Activated CD8-positive, alpha-beta T cell treated with anti-CD3 and anti-CD28 coated beads, Interleukin-2, amount 10 ng/mL, durations not matched to agents 7 days and 5 days (primary cell): ENCODE results near the gene ABCC5. TPM values are rescaled to one million over a fixed set of nuclear protein-coding genes. Genes with fewer than 3 reads are reported as not detected.
"Not testable (repeated sequence)": the region's sequence is repeated elsewhere in the genome, so short reads cannot be mapped to it uniquely, and the experiment has no call there.

Experiments used
- ATAC-seq: fragments of 150-1000 bp; cut with Tn5 transposase; one replicate; pipeline ENCODE4 v1.10.0; 2021; ENCODE audit warnings: moderate library complexity
- CTCF ChIA-PET: fragments of 350-600 bp; sonication (Branson Sonifier 250); formaldehyde crosslinking; loops from one replicate; lab custom pipeline; 2021; ENCODE audit warnings: antibody characterized with exemption; lab: Charles Lee
- POLR2A ChIA-PET: fragments of 350-600 bp; sonication (Branson Sonifier 250); formaldehyde crosslinking; loops from one replicate; lab custom pipeline; 2021; ENCODE audit warnings: antibody characterized with exemption; lab: Charles Lee
- DNase-seq: peaks from one replicate; pipeline ENCODE4 v3.0.0-alpha.2; 2020
- H3K27ac Mint-ChIP-seq: one replicate; pipeline ENCODE4 v1.8.0; 2021; ENCODE audit warnings: mild to moderate bottlenecking, mixed read lengths
- H3K27me3 Mint-ChIP-seq: one replicate; pipeline ENCODE4 v1.8.0; 2021; ENCODE audit warnings: low read depth, mixed read lengths
- H3K36me3 Mint-ChIP-seq: one replicate; pipeline ENCODE4 v1.8.0; 2021; ENCODE audit warnings: low read depth, mixed read lengths
- H3K4me1 Mint-ChIP-seq: one replicate; pipeline ENCODE4 v1.8.0; 2021; ENCODE audit warnings: low read depth, mixed read lengths
- H3K4me3 Mint-ChIP-seq: one replicate; pipeline ENCODE4 v1.8.0; 2021; ENCODE audit warnings: mild to moderate bottlenecking, mixed read lengths
- H3K9me3 Mint-ChIP-seq: one replicate; pipeline ENCODE4 v1.8.0; 2022; ENCODE audit warnings: mixed read lengths; ENCODE audit not compliant: insufficient read depth
- microRNA-seq: library from miRNA; unstranded; fragments of <30 nt; microRNA quantifications from one replicate; pipeline ENCODE4 v1.2.0, GENCODE V29; 2022
- total RNA-seq, 2 experiments: library from RNA; stranded (reverse); gene quantifications; one replicate each; pipeline ENCODE4 v1.2.3, GENCODE V29; 2021

Gene ABCC5
- total RNA-seq, 2 experiments from 2014 or later = 16.7 to 19.6 TPM

DNA sequence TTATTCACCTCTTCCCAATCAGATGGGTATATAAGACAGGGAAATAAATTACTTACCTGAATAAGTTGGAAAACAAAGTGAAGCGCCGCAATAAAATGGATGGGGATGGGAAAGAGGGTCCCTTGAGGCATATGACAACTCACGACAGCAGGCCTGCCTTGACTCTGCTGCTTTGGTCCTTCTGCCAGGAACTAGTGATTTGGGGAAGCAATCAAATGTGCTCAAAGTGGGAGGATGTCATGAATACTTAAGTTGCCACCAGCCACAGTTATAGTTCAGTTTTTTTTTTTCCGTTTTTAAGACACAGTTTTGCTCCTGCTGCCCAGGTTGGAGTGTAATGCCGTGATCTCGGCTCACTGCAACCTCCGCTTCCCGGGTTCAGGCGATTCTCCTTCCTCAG lies 137.6 kb downstream of the ABCC5 start:
- ATAC-seq = no peak
- Mint-ChIP-seq H3K4me1 (peaks cover 27% of the 10 kb centered on the region), H3K27ac (no peak overlapping the region), H3K27me3 (no peaks in the 10 kb centered on the region), H3K4me3 (no peak overlapping the region), H3K9me3 (no peaks in the 10 kb centered on the region), H3K36me3 (peaks cover 20% of the 10 kb centered on the region)
- ChIA-PET CTCF (no interaction called here), POLR2A (no interaction called here)
- no peak for DNase-seq

DNA sequence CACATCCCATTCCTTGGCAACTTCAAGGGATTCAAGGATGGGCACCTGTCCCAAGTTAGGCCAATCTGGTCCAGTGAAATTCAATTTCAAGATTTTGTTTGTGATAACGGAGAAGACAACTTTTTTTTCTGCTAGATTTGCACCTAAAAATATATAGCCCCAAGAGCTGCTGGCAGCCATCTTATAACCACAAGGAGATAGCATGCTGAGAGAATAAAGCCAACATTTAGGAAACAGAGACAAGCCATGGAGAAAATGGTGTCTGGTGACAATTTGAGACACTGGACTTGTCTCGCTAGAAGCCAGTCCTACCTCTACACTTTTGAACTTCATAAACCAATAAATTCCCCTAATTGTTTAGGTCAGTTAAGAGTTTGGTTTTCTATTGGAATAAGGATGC lies 138.4 kb downstream of the ABCC5 start:
- ChIA-PET POLR2A (no interaction called here), CTCF (no interaction called here)
- Mint-ChIP-seq H3K27ac (no peak overlapping the region), H3K4me1 (peaks cover 23% of the 10 kb centered on the region), H3K36me3 (peaks cover 20% of the 10 kb centered on the region), H3K4me3 (no peak overlapping the region), H3K9me3 (no peaks in the 10 kb centered on the region), H3K27me3 (no peaks in the 10 kb centered on the region)
- ATAC-seq = no peak
- DNase-seq = no peak

DNA sequence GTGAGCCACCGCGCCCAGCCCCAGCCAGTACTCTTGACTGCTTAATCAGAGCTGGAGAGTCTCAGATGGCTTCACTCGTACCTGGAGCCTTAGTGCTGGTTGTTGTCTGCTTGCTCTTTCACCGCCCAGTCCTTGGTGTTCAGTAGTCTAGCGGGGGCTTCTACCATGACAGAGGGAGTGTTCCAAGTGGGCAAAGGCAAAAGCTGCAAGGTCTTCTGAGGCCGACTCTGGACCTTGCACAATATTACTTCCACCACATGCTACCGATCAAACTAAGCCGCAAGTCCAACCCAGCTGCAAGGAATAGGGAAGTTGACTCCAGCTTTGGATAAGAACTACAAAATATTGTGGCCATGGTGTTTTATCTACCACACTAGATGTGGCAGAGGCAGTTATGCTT lies 139.6 kb downstream of the ABCC5 start:
- Mint-ChIP-seq H3K36me3 (peaks cover 18% of the 10 kb centered on the region), H3K4me1 (peaks cover 13% of the 10 kb centered on the region), H3K27me3 (no peaks in the 10 kb centered on the region), H3K4me3 (no peak overlapping the region), H3K27ac (no peak overlapping the region), H3K9me3 (no peaks in the 10 kb centered on the region)
- ATAC-seq = no peak
- CTCF ChIA-PET = no interaction called here
- POLR2A ChIA-PET = interaction anchor here (0.6 kb wide), 1 partner anchor 43 kb away, joined by 3 read pairs; no protein-coding TSS in a partner anchor
- DNase-seq = no peak

DNA sequence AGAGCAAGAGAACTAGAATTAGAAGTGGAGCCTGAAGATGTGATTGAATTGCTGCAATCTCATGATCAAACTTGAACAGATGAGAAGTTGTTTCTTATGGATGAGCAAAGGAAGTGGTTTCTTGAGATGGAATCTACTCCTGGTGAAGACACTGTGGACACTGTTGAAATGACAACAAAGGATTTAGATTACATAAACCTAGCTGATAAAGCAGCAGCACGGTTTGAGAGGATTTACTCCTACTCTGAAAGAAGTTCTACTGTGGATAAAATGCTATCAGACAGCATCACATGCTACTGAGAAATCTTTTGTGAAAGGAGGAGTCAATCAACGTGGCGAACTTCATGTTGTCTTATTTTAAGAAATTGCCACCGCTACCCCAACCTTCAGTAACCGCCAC lies 140.5 kb downstream of the ABCC5 start:
- H3K4me1 Mint-ChIP-seq, H3K27me3 Mint-ChIP-seq, H3K4me3 Mint-ChIP-seq, POLR2A ChIA-PET, H3K27ac Mint-ChIP-seq, H3K9me3 Mint-ChIP-seq, ATAC-seq, CTCF ChIA-PET, DNase-seq: not testable (repeated sequence)
- peaks cover 18% of the 10 kb centered on the region for H3K36me3 Mint-ChIP-seq

DNA sequence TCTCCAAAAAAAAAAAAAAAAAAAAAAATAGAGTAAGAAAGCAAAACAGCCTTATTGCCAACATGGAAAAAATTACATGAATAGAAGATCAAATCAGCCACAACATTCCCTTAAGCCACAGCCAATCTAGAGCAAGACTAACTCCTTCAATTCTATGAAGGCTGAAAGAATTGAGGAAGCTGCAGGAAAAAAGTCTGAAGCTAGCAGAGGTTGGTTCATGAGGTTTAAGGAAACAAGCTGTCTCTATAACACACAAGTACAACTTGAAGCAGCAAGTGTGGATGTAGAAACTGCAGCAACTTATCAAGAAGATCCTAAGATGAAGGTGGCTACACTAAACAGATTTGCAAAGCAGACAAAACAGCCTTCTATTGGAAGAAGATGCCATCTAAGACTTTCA lies 142.3 kb downstream of the ABCC5 start:
- peaks cover 18% of the 10 kb centered on the region for H3K36me3 Mint-ChIP-seq
- H3K27ac Mint-ChIP-seq = no peak overlapping the region
- POLR2A ChIA-PET = interaction anchor here (1.2 kb wide), 1 partner anchor 10 kb away, joined by 3 read pairs; the partner anchor contains the start of gene PARL

DNA sequence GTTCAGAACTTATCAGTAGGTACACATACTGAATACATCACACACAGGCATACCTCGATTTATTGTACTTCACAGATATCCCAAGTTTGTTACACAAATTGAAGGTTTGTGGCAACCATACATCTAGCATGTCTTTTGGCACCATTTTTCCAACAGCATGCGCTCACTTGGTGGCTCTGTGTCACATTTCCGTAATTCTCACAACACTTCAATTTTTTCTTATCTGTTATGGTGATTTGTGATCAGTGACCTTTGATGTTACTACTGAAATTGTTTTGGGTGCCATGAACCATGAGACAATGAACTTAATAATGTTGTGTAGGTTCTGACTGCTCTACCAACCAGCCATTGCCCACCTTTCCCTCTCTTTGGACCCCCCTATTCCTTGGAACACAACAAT lies 143.8 kb downstream of the ABCC5 start:
- DNase-seq = no peak
- H3K27me3 Mint-ChIP-seq = no peaks in the 10 kb centered on the region
- ChIA-PET POLR2A (no interaction called here), CTCF (interaction anchor here (1.3 to 5.0 kb wide), 2 partner anchors 11 to 22 kb away, joined by 3 to 23 read pairs; partner anchors contain the start of gene PARL)
- peaks cover 20% of the 10 kb centered on the region for H3K4me1 Mint-ChIP-seq
- H3K9me3 Mint-ChIP-seq = no peaks in the 10 kb centered on the region
- H3K36me3 Mint-ChIP-seq = peaks cover 12% of the 10 kb centered on the region
- no peak overlapping the region for H3K27ac Mint-ChIP-seq
- no peak overlapping the region for H3K4me3 Mint-ChIP-seq
- ATAC-seq = no peak

More for the DNA sequence above, 142.3 kb downstream of the ABCC5 start:
- H3K4me1 Mint-ChIP-seq = peaks cover 18% of the 10 kb centered on the region
- CTCF ChIA-PET = interaction anchor here (0.8 to 5.0 kb wide), 2 partner anchors 10 to 322 kb away, joined by 3 to 23 read pairs; partner anchors contain the start of gene PARL
- DNase-seq (no peak), ATAC-seq (no peak)
- H3K27me3 Mint-ChIP-seq = no peaks in the 10 kb centered on the region
- no peaks in the 10 kb centered on the region for H3K9me3 Mint-ChIP-seq
- no peak overlapping the region for H3K4me3 Mint-ChIP-seq

DNA sequence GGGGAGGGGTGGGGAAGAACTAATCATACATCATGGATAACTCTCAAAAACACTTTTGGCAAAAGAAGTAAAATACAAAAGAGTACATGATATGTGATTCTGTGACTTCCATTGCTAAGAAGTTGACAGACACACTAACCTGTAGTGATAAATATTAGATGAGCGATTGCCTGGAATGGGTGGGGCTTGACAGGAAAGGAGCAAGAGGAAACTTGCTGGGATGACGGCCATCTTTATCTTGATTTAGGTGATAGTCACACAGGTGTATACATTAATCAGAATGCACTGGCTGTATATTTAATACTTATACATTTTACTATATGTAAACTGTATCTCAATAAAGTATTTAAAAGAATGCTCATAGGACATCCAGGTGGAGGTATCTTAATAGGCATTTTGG lies 146.1 kb downstream of the ABCC5 start:
- DNase-seq (no peak), ATAC-seq (no peak)
- no peak overlapping the region for H3K27ac Mint-ChIP-seq
- H3K36me3 Mint-ChIP-seq = peaks cover 7% of the 10 kb centered on the region
- no peaks in the 10 kb centered on the region for H3K9me3 Mint-ChIP-seq
- no peak overlapping the region for H3K4me3 Mint-ChIP-seq
- ChIA-PET POLR2A (interaction anchor here (1.1 kb wide), 1 partner anchor 13 kb away, joined by 3 read pairs; the partner anchor contains the start of gene PARL), CTCF (interaction anchor here (0.6 to 5.0 kb wide), 3 partner anchors 13 to 461 kb away, joined by 3 to 23 read pairs (median 3); partner anchors contain the start of gene PARL)
- H3K4me1 Mint-ChIP-seq = peaks cover 14% of the 10 kb centered on the region
- no peaks in the 10 kb centered on the region for H3K27me3 Mint-ChIP-seq

DNA sequence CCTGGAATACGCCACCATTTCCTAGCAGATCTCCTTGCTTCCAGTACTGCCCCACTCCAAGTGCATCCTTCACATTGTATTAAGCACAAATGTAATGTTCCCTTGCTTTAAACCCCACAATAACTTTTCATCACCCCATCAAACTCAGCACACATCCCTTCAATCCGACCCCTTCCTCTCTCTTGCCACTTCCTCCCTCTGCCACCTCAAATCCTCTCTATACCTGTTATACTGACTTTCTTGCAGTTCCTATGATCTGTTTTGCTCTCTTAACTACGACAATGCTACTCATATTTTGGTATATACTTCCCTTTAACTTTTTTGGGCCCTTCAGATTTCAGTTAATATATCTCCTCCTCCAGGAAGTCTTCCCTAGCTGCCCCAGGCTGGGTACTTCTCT lies 147.1 kb downstream of the ABCC5 start:
- POLR2A ChIA-PET = no interaction called here

More for the DNA sequence above, 147.1 kb downstream of the ABCC5 start:
- Mint-ChIP-seq H3K4me3 (no peak overlapping the region), H3K4me1 (peaks cover 14% of the 10 kb centered on the region), H3K27ac (peak overlapping the region; percentile 21), H3K27me3 (no peaks in the 10 kb centered on the region), H3K36me3 (peaks cover 9% of the 10 kb centered on the region), H3K9me3 (no peaks in the 10 kb centered on the region)
- ATAC-seq (peak; percentile 72), DNase-seq (peak; percentile 30)
- CTCF ChIA-PET = interaction anchor here (0.7 to 2.2 kb wide), 2 partner anchors 14 kb away, joined by 3 to 10 read pairs; partner anchors contain the start of gene PARL

Small RNA genes within 50 kb of the gene (microRNA-seq; reads per million reads assigned to microRNA genes)
- not detected for gene MIR4448

Other genes with a start within 250 kb of the ABCC5 start
- gene MAP6D1, start 192.3 kb downstream of the ABCC5 start, total RNA-seq = under 1 TPM; 0.90 to 0.91 TPM
- 10 to 100 TPM; 45.6 to 49.3 TPM for gene PARL, start 133.0 kb downstream of the ABCC5 start, total RNA-seq
- gene HTR3D, start 13.9 kb upstream of the ABCC5 start, total RNA-seq = not detected
- gene HTR3C, start 35.2 kb upstream of the ABCC5 start, total RNA-seq = not detected
- gene HTR3E, start 79.2 kb upstream of the ABCC5 start, total RNA-seq = not detected
- 10 to 100 TPM; 55.1 to 55.4 TPM for gene EIF2B5, start 117.5 kb upstream of the ABCC5 start, total RNA-seq
- gene DVL3, start 137.5 kb upstream of the ABCC5 start, total RNA-seq = 10 to 100 TPM; 31.2 to 32.6 TPM
- 100 to 1,000 TPM; 228 to 231 TPM for gene AP2M1, start 157.0 kb upstream of the ABCC5 start, total RNA-seq
- 10 to 100 TPM; 56.6 to 57.8 TPM for gene ABCF3, start 168.3 kb upstream of the ABCC5 start, total RNA-seq
- gene VWA5B2, start 211.7 kb upstream of the ABCC5 start, total RNA-seq = not detected
- 10 to 100 TPM; 38.1 to 43.8 TPM for gene ALG3, start 231.1 kb upstream of the ABCC5 start, total RNA-seq
- gene EEF1AKMT4, start 231.8 kb upstream of the ABCC5 start, total RNA-seq = 1 to 10 TPM; 4.5 to 4.7 TPM
- not detected for gene CAMK2N2, start 243.7 kb upstream of the ABCC5 start, total RNA-seq